Endodermal cell (in vitro differentiated cells): Measurements from ENCODE around the gene ZNF548. TPM values are rescaled to one million over a fixed set of nuclear protein-coding genes. Genes with fewer than 3 reads are reported as not detected.
A peak's percentile ranks its signal among the peaks of the same experiment; 100 is the strongest.

ENCODE experiments used
- DNase-seq: peaks from one replicate; pipeline ENCODE4 v3.0.0-alpha.2; 2017
- H3K27ac ChIP-seq: 2 replicates; pipeline ENCODE4 v1.5.1; 2013; ENCODE audit warnings: mild to moderate bottlenecking, low read depth, low read length, moderate library complexity
- H3K27me3 ChIP-seq: 2 replicates; pipeline ENCODE4 v1.6.1; 2013; ENCODE audit warnings: mild to moderate bottlenecking, low read length, moderate library complexity; ENCODE audit not compliant: insufficient read depth, control insufficient read depth, poor library complexity, severe bottlenecking
- H3K36me3 ChIP-seq: 2 replicates; pipeline ENCODE4 v1.7.0; 2013; ENCODE audit warnings: mild to moderate bottlenecking, low read length, moderate library complexity; ENCODE audit not compliant: control insufficient read depth, insufficient read depth
- H3K4me1 ChIP-seq: one replicate; pipeline ENCODE4 v1.7.0; 2013; ENCODE audit warnings: low read length; ENCODE audit not compliant: control insufficient read depth, insufficient read depth
- H3K4me3 ChIP-seq: 2 replicates; pipeline ENCODE4 v1.5.1; 2013; ENCODE audit warnings: mild to moderate bottlenecking, low read length, moderate library complexity
- H3K9ac ChIP-seq: 2 replicates; pipeline ENCODE4 v1.6.1; 2013; ENCODE audit warnings: mild to moderate bottlenecking, low read length, moderate library complexity; ENCODE audit not compliant: poor library complexity, severe bottlenecking; ENCODE audit errors: extremely low read depth
- H3K9me3 ChIP-seq: 2 replicates; pipeline ENCODE4 v1.6.1; 2013; ENCODE audit warnings: mild to moderate bottlenecking, low read length, moderate library complexity; ENCODE audit not compliant: control insufficient read depth
- H3K27ac Mint-ChIP-seq: 2 replicates; pipeline ENCODE4 v1.8.0; 2020; ENCODE audit warnings: mixed read lengths
- H3K27me3 Mint-ChIP-seq: 2 replicates; pipeline ENCODE4 v1.8.0; 2021; ENCODE audit warnings: mild to moderate bottlenecking, mixed read lengths; ENCODE audit not compliant: insufficient read depth
- H3K36me3 Mint-ChIP-seq: 2 replicates; pipeline ENCODE4 v1.8.0; 2020; ENCODE audit warnings: low read depth, mixed read lengths
- H3K4me1 Mint-ChIP-seq: 2 replicates; pipeline ENCODE4 v1.8.0; 2020; ENCODE audit warnings: mixed read lengths
- H3K4me3 Mint-ChIP-seq: 2 replicates; pipeline ENCODE4 v1.8.0; 2020; ENCODE audit warnings: mild to moderate bottlenecking, moderate library complexity, mixed read lengths
- H3K9me3 Mint-ChIP-seq: 2 replicates; pipeline ENCODE4 v1.8.0; 2020; ENCODE audit warnings: mild to moderate bottlenecking, mixed read lengths
- WGBS, 2 experiments: methylation state at CpG; one replicate each; pipeline versions ENCODE4 v1.1.5 to v1.1.7; 2013; ENCODE audit warnings: missing lambda C conversion rate in 2 of 2, mixed read lengths in 1 of 2; ENCODE audit not compliant: insufficient coverage in 1 of 2, insufficient read length in 1 of 2; 5-methylcytosine and 5-hydroxymethylcytosine counted together
- total RNA-seq, 2 donors: library from RNA; stranded (reverse); fragmentation: NEBNext Ultra II Directional in 1 of 2; extraction: Animal tissue kit (Norgen Biotek cat#: 25700) in 1 of 2; gene quantifications; 2 replicates in 1 of 2; 3 replicates in 1 of 2; pipeline ENCODE4 v1.2.1, GENCODE V29; 2021
- TF ChIP-seq, protein P1 (sequence below): fragments of 200-600 bp; sonication (generic); conservative IDR thresholded peaks from 2 replicates; pipeline ENCODE4 v1.5.0; 2021; ENCODE audit warnings: antibody characterized with exemption, mild to moderate bottlenecking

ZNF548 gene
- total RNA-seq, 2 donors from 2014 or later: 15.2 to 15.5 TPM

GRCh38 chr19:57406516-57407123, 17.0 kb downstream of the ZNF548 start:
- no peak overlapping the region for H3K27ac ChIP-seq
- peaks cover 21% of the 10 kb centered on the region for H3K9me3 Mint-ChIP-seq
- H3K36me3 Mint-ChIP-seq: no peaks in the 10 kb centered on the region

GRCh38 chr19:57410877-57411671, 21.4 kb downstream of the ZNF548 start, which contains the start of gene ZNF17:
Gene ZNF17 (plus strand): TSS chr19:57411161. CDS start chr19:57413616, 2,455 bp downstream.
- TF ChIP-seq, protein P1, sequence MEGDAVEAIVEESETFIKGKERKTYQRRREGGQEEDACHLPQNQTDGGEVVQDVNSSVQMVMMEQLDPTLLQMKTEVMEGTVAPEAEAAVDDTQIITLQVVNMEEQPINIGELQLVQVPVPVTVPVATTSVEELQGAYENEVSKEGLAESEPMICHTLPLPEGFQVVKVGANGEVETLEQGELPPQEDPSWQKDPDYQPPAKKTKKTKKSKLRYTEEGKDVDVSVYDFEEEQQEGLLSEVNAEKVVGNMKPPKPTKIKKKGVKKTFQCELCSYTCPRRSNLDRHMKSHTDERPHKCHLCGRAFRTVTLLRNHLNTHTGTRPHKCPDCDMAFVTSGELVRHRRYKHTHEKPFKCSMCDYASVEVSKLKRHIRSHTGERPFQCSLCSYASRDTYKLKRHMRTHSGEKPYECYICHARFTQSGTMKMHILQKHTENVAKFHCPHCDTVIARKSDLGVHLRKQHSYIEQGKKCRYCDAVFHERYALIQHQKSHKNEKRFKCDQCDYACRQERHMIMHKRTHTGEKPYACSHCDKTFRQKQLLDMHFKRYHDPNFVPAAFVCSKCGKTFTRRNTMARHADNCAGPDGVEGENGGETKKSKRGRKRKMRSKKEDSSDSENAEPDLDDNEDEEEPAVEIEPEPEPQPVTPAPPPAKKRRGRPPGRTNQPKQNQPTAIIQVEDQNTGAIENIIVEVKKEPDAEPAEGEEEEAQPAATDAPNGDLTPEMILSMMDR: no peak
- Mint-ChIP-seq H3K27ac (peak within 1 kb of the TSS; percentile 84), H3K36me3 (peaks cover 16% of the 10 kb centered on the region), H3K4me3 (peak within 1 kb of the TSS; percentile 93), H3K4me1 (peaks cover 13% of the 10 kb centered on the region), H3K27me3 (peaks cover 3% of the 10 kb centered on the region), H3K9me3 (no peaks in the 10 kb centered on the region)
- Histone ChIP-seq H3K27ac (no peak within 1 kb of the TSS), H3K9me3 (no peaks in the 10 kb centered on the region), H3K4me1 (no peaks in the 10 kb centered on the region), H3K4me3 (peak within 1 kb of the TSS; percentile 94), H3K27me3 (peaks cover 12% of the 10 kb centered on the region), H3K9ac (peak within 1 kb of the TSS; percentile 71), H3K36me3 (peaks cover 6% of the 10 kb centered on the region)
- WGBS, 2 experiments: 0 to 3% methylated on average over 35 to 55 of the region's 55 CpGs
- DNase-seq: peak; percentile 97

More at GRCh38 chr19:57406516-57407123, 17.0 kb downstream of the ZNF548 start:
- TF ChIP-seq, protein P1: peak; percentile 93
- Histone ChIP-seq H3K9me3 (peaks cover 11% of the 10 kb centered on the region), H3K36me3 (no peaks in the 10 kb centered on the region), H3K9ac (no peak overlapping the region), H3K4me1 (no peaks in the 10 kb centered on the region), H3K27me3 (peaks cover 12% of the 10 kb centered on the region), H3K4me3 (no peak overlapping the region)
- peak; percentile 95 for DNase-seq
- 14 to 15% methylated on average over 7 of the region's 8 CpGs for WGBS, 2 experiments
- H3K27me3 Mint-ChIP-seq: peaks cover 3% of the 10 kb centered on the region
- no peak overlapping the region for H3K27ac Mint-ChIP-seq
- H3K4me1 Mint-ChIP-seq: peaks cover 9% of the 10 kb centered on the region
- H3K4me3 Mint-ChIP-seq: no peak overlapping the region

DNA sequence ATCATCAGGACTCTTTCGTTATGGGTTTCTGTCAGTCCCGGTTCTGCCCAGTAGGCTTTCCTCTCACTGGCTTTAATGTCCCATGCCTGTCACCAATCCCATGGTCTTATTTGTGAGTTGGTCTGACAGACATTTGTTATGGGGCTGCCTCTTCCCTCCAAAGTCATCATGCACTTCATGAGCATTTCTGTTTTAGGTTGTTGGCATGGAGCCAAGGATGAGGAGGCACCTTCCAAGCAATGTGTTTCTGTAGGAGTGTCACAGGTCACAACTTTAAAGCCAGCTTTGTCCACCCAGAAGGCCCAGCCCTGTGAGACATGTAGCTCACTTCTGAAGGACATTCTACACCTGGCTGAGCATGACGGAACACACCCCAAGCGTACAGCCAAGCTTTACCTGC, 29.8 kb downstream of the ZNF548 start:
- TF ChIP-seq, protein P1: no peak
- no peaks in the 10 kb centered on the region for H3K27me3 Mint-ChIP-seq
- peaks cover 26% of the 10 kb centered on the region for H3K9me3 Mint-ChIP-seq
- no peak overlapping the region for H3K4me3 Mint-ChIP-seq
- no peaks in the 10 kb centered on the region for H3K4me1 ChIP-seq
- DNase-seq: no peak
- peaks cover 34% of the 10 kb centered on the region for H3K36me3 ChIP-seq
- no peak overlapping the region for H3K9ac ChIP-seq
- H3K27ac Mint-ChIP-seq: no peak overlapping the region
- H3K36me3 Mint-ChIP-seq: peaks cover 68% of the 10 kb centered on the region
- no peaks in the 10 kb centered on the region for H3K27me3 ChIP-seq
- H3K4me1 Mint-ChIP-seq: no peaks in the 10 kb centered on the region
- no peak overlapping the region for H3K27ac ChIP-seq
- 96 to 100% methylated on average over 3 to 4 of the region's 4 CpGs for WGBS, 2 experiments
- H3K4me3 ChIP-seq: no peak overlapping the region
- no peaks in the 10 kb centered on the region for H3K9me3 ChIP-seq
